HEK293 (cell line): Measurements from ENCODE around the gene EDARADD.

Source experiments
- BCL6B ChIP-seq: fragments of 450-650 bp; formaldehyde crosslinking; IDR thresholded peaks from 2 replicates; pipeline ENCODE4 v1.5.1; 2017; ENCODE audit warnings: missing biosample characterization, missing genetic modification characterization
- YY1 ChIP-seq: fragments of 450-650 bp; formaldehyde crosslinking; IDR thresholded peaks from 2 replicates; pipeline ENCODE4 v1.5.1; 2018; ENCODE audit warnings: missing biosample characterization, missing genetic modification characterization
- ZBTB11 ChIP-seq: fragments of 450-650 bp; formaldehyde crosslinking; conservative IDR thresholded peaks from 2 replicates; pipeline ENCODE4 v1.5.1; 2016; ENCODE audit warnings: low read depth, missing biosample characterization, missing genetic modification characterization
- ZBTB48 ChIP-seq: fragments of 450-650 bp; formaldehyde crosslinking; IDR thresholded peaks from 2 replicates; pipeline ENCODE4 v1.5.1; 2016; ENCODE audit warnings: missing biosample characterization, missing genetic modification characterization
- ZNF140 ChIP-seq: fragments of 450-650 bp; formaldehyde crosslinking; IDR thresholded peaks from 2 replicates; pipeline ENCODE4 v1.5.1; 2016; ENCODE audit warnings: missing biosample characterization, missing genetic modification characterization
- ZNF2 ChIP-seq: fragments of 450-650 bp; formaldehyde crosslinking; IDR thresholded peaks from 2 replicates; pipeline ENCODE4 v1.5.1; 2016; ENCODE audit warnings: missing biosample characterization, missing genetic modification characterization
- ZNF221 ChIP-seq: fragments of 450-650 bp; formaldehyde crosslinking; IDR thresholded peaks from 2 replicates; pipeline ENCODE4 v1.5.1; 2017; ENCODE audit warnings: missing biosample characterization, missing genetic modification characterization, borderline replicate concordance
- ZNF521 ChIP-seq: fragments of 450-650 bp; formaldehyde crosslinking; IDR thresholded peaks from 2 replicates; pipeline ENCODE4 v1.5.1; 2017; ENCODE audit warnings: missing biosample characterization, mild to moderate bottlenecking, missing genetic modification characterization
- ZNF571 ChIP-seq: fragments of 450-650 bp; formaldehyde crosslinking; IDR thresholded peaks from 2 replicates; pipeline ENCODE4 v1.5.0; 2017; ENCODE audit warnings: missing biosample characterization, missing genetic modification characterization
- ZNF610 ChIP-seq: fragments of 450-650 bp; formaldehyde crosslinking; IDR thresholded peaks from 2 replicates; pipeline ENCODE4 v1.5.1; 2016; ENCODE audit warnings: missing biosample characterization, missing genetic modification characterization, borderline replicate concordance
- ZNF624 ChIP-seq: fragments of 450-650 bp; formaldehyde crosslinking; IDR thresholded peaks from 2 replicates; pipeline ENCODE4 v1.5.1; 2017; ENCODE audit warnings: missing biosample characterization, missing genetic modification characterization
- ZNF626 ChIP-seq: fragments of 450-650 bp; sonication (Bioruptor Pico); formaldehyde crosslinking; IDR thresholded peaks from 2 replicates; pipeline ENCODE4 v1.5.1; 2018; ENCODE audit warnings: missing biosample characterization, missing genetic modification characterization, inconsistent platforms
- ZNF639 ChIP-seq: fragments of 450-650 bp; formaldehyde crosslinking; IDR thresholded peaks from 2 replicates; pipeline ENCODE4 v1.5.1; 2016; ENCODE audit warnings: missing biosample characterization, missing genetic modification characterization
- ZNF664 ChIP-seq: fragments of 450-650 bp; formaldehyde crosslinking; IDR thresholded peaks from 2 replicates; pipeline ENCODE4 v1.5.1; 2016; ENCODE audit warnings: missing biosample characterization, missing genetic modification characterization
- ZNF76 ChIP-seq: fragments of 450-650 bp; formaldehyde crosslinking; IDR thresholded peaks from 2 replicates; pipeline ENCODE4; 2016; ENCODE audit warnings: low read depth, missing biosample characterization, missing genetic modification characterization, borderline replicate concordance
- TF ChIP-seq, protein P1 (sequence below): fragments of 450-650 bp; formaldehyde crosslinking; IDR thresholded peaks from 2 replicates; pipeline ENCODE4 v1.5.1; 2016; ENCODE audit warnings: missing biosample characterization, missing genetic modification characterization
- TF ChIP-seq, protein P2 (sequence below): IDR thresholded peaks from 2 replicates; pipeline ENCODE4 v1.6.1; 2011; ENCODE audit warnings: mild to moderate bottlenecking, low read depth, low read length, borderline replicate concordance
- TF ChIP-seq, protein P3 (sequence below): fragments of 450-650 bp; formaldehyde crosslinking; IDR thresholded peaks from 2 replicates; pipeline ENCODE4 v1.5.1; 2016; ENCODE audit warnings: missing biosample characterization, missing genetic modification characterization

EDARADD gene

GRCh38 chr1:236471653-236472052 is 77.6 kb downstream of the EDARADD start (continued):
- TF ChIP-seq ZNF76 (0 out of 2 replicates have a peak, but pooled peaks have one; percentile 6), ZNF521 (no peak), ZNF624 (no peak), ZNF140 (tag by site-specific recombination) (no peak), ZNF221 (tag by site-specific recombination) (no peak), ZNF626 (tag by site-specific recombination) (no peak), ZNF2 (peak; percentile 75), YY1 (tag by site-specific recombination) (no peak), ZBTB48 (tag by site-specific recombination) (peak; percentile 40; the same call in 1 of the 2 replicates), ZNF664 (tag by site-specific recombination) (peak; percentile 55; the same call in 1 of the 2 replicates), ZNF639 (tag by site-specific recombination) (peak; percentile 80; the same call in 1 of the 2 replicates), ZNF610 (tag by site-specific recombination) (peak; percentile 67; the same call in 1 of the 2 replicates), ZNF571 (tag by site-specific recombination) (no peak), ZBTB11 (tag by site-specific recombination) (no peak; the same call in 1 of the 2 replicates), BCL6B (tag by site-specific recombination) (no peak)
- TF ChIP-seq, protein P1, sequence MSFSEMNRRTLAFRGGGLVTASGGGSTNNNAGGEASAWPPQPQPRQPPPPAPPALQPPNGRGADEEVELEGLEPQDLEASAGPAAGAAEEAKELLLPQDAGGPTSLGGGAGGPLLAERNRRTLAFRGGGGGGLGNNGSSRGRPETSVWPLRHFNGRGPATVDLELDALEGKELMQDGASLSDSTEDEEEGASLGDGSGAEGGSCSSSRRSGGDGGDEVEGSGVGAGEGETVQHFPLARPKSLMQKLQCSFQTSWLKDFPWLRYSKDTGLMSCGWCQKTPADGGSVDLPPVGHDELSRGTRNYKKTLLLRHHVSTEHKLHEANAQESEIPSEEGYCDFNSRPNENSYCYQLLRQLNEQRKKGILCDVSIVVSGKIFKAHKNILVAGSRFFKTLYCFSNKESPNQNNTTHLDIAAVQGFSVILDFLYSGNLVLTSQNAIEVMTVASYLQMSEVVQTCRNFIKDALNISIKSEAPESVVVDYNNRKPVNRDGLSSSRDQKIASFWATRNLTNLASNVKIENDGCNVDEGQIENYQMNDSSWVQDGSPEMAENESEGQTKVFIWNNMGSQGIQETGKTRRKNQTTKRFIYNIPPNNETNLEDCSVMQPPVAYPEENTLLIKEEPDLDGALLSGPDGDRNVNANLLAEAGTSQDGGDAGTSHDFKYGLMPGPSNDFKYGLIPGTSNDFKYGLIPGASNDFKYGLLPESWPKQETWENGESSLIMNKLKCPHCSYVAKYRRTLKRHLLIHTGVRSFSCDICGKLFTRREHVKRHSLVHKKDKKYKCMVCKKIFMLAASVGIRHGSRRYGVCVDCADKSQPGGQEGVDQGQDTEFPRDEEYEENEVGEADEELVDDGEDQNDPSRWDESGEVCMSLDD (tag by site-specific recombination): no peak
- TF ChIP-seq, protein P2, sequence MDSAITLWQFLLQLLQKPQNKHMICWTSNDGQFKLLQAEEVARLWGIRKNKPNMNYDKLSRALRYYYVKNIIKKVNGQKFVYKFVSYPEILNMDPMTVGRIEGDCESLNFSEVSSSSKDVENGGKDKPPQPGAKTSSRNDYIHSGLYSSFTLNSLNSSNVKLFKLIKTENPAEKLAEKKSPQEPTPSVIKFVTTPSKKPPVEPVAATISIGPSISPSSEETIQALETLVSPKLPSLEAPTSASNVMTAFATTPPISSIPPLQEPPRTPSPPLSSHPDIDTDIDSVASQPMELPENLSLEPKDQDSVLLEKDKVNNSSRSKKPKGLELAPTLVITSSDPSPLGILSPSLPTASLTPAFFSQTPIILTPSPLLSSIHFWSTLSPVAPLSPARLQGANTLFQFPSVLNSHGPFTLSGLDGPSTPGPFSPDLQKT: no peak
- TF ChIP-seq, protein P3, sequence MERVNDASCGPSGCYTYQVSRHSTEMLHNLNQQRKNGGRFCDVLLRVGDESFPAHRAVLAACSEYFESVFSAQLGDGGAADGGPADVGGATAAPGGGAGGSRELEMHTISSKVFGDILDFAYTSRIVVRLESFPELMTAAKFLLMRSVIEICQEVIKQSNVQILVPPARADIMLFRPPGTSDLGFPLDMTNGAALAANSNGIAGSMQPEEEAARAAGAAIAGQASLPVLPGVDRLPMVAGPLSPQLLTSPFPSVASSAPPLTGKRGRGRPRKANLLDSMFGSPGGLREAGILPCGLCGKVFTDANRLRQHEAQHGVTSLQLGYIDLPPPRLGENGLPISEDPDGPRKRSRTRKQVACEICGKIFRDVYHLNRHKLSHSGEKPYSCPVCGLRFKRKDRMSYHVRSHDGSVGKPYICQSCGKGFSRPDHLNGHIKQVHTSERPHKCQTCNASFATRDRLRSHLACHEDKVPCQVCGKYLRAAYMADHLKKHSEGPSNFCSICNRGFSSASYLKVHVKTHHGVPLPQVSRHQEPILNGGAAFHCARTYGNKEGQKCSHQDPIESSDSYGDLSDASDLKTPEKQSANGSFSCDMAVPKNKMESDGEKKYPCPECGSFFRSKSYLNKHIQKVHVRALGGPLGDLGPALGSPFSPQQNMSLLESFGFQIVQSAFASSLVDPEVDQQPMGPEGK (tag by site-specific recombination): peak; percentile 45
